RWPE2 (cell line): ENCODE results near the gene MXD1.

Experiments
- ATAC-seq: fragments of 200-7000 bp; cut with Tn5 transposase; 3 replicates; pipeline ENCODE4 v1.9.1; 2021; ENCODE audit warnings: low read depth
- DNase-seq: peaks from one replicate; pipeline ENCODE4 v3.0.0-alpha.2; 2020; ENCODE audit warnings: low spot score
- H3K27ac ChIP-seq: fragments of 450-650 bp; 2 replicates; pipeline ENCODE4 v1.5.1; 2017; ENCODE audit warnings: mild to moderate bottlenecking; ENCODE audit not compliant: poor library complexity, severe bottlenecking
- H3K27me3 ChIP-seq: fragments of 250-450 bp; sonication (Bioruptor Pico); 2 replicates; pipeline ENCODE4 v1.5.1; 2021; ENCODE audit warnings: mild to moderate bottlenecking, moderate library complexity; ENCODE audit not compliant: insufficient read depth, poor library complexity, severe bottlenecking
- H3K36me3 ChIP-seq: fragments of 250-450 bp; sonication (Bioruptor Pico); 2 replicates; pipeline ENCODE4 v1.5.1; 2020; ENCODE audit warnings: low read depth, mild to moderate bottlenecking, moderate library complexity
- H3K4me1 ChIP-seq: fragments of 250-450 bp; sonication (Bioruptor Pico); 2 replicates; pipeline ENCODE4 v1.5.1; 2021; ENCODE audit warnings: mild to moderate bottlenecking, moderate library complexity; ENCODE audit not compliant: insufficient read depth, poor library complexity, severe bottlenecking
- H3K4me3 ChIP-seq: fragments of 250-450 bp; sonication (Bioruptor Pico); 2 replicates; pipeline ENCODE4 v1.5.1; 2021; ENCODE audit warnings: mild to moderate bottlenecking, moderate library complexity; ENCODE audit not compliant: severe bottlenecking
- H3K9me3 ChIP-seq: fragments of 250-450 bp; sonication (Bioruptor Pico); 2 replicates; pipeline ENCODE4 v1.5.1; 2021; ENCODE audit warnings: mild to moderate bottlenecking, moderate library complexity; ENCODE audit not compliant: severe bottlenecking
- CTCF ChIP-seq: fragments of 450-650 bp; IDR thresholded peaks from one replicate; pipeline ENCODE4 v1.5.1; 2017; ENCODE audit warnings: mild to moderate bottlenecking, moderate library complexity; ENCODE audit not compliant: poor library complexity, severe bottlenecking

Gene MXD1

GRCh38 chr2:69939722-69940121, 24.8 kb downstream of the MXD1 start:
- H3K27me3 ChIP-seq, result no peaks in the 10 kb centered on the region
- H3K9me3 ChIP-seq, result no peaks in the 10 kb centered on the region
- H3K4me1 ChIP-seq, result peaks cover 7% of the 10 kb centered on the region
- no peak overlapping the region for H3K4me3 ChIP-seq
- TF ChIP-seq CTCF, result no peak
- peaks cover 77% of the 10 kb centered on the region for H3K36me3 ChIP-seq
- ATAC-seq (no peak), DNase-seq (no peak)
- H3K27ac ChIP-seq, result no peak overlapping the region

DNA sequence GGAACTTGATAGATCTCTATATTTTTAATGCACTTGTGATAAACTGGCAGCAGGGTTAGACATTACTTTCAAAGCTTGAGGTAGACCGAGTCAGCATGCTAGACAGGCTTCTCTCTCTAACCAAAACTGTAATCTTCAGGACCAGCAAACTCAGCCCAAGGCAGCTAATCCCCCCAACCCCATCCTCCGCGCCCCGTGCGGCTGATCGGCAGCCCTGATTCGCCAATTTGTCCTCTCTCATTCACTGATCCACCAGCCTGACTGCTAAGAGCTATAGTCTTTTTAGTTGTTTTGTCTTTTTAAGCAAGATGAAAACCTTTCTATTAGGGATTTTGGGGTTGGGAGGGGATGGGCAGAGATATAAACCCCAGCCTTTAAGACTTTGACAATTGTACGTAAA, 25.8 kb downstream of the MXD1 start:
- H3K36me3 ChIP-seq, result peaks cover 67% of the 10 kb centered on the region
- H3K4me3 ChIP-seq, result no peak overlapping the region
- DNase-seq (no peak), ATAC-seq (no peak)
- TF ChIP-seq CTCF, result no peak
- H3K27ac ChIP-seq, result no peak overlapping the region
- no peaks in the 10 kb centered on the region for H3K27me3 ChIP-seq
- H3K4me1 ChIP-seq, result peaks cover 11% of the 10 kb centered on the region
- H3K9me3 ChIP-seq, result no peaks in the 10 kb centered on the region

DNA sequence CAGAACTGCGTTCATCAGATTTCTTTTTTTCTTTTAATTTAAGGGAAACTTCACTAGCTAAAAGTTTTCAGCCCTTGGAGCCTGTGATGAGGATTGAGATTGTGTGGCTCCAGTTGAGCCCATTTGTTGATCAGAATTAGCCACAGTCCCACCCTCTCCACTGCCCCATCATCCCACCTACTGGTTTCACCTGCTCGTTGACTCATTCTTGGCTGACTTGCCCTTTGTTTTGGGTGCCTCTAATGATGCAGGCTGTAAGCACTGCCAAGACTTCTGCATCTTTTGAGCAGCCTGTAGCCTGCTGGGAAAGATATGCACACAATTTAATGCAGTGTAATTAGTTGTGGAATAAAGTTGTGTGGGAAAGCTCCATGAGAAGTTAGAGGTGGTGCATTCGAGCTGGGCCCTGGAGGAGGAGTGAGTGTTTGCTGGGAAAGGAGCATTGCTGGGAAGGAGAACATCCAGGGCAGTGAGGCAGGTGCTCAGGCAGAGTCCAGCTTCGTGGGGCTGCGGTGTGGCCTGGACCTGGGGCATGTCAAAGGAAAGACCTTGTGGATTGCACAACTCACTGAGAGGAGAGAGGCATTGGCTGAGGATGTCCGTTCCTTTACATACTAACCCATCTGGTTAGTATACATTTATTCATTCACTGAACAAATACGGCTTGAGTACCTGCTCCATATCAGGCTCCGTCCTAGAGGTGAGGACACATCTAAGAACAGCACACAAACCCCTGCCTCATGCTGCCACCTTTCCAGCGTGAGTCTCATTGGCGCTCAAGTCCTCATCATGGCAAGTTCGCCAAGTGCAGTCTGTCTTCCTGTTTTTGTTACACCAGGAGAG, 28.3 kb downstream of the MXD1 start:
- no peak overlapping the region for H3K4me3 ChIP-seq
- no peaks in the 10 kb centered on the region for H3K27me3 ChIP-seq
- DNase-seq (no peak), ATAC-seq (no peak)
- H3K9me3 ChIP-seq, result no peaks in the 10 kb centered on the region
- TF ChIP-seq CTCF, result no peak
- no peak overlapping the region for H3K27ac ChIP-seq
- H3K4me1 ChIP-seq, result peaks cover 33% of the 10 kb centered on the region
- H3K36me3 ChIP-seq, result peaks cover 43% of the 10 kb centered on the region

- Histone ChIP-seq H3K36me3 (peaks cover 36% of the 10 kb centered on the region), H3K9me3 (no peaks in the 10 kb centered on the region), H3K27ac (peak overlapping the region; percentile 96), H3K4me3 (no peak overlapping the region), H3K27me3 (no peaks in the 10 kb centered on the region), H3K4me1 (peaks cover 33% of the 10 kb centered on the region)
- TF ChIP-seq CTCF, result no peak
- no peak for ATAC-seq
- no peak for DNase-seq
Observed at GRCh38 chr2:69943843-69944525, 29.1 kb downstream of the MXD1 start.
